Mammary epithelial cell (primary cell): ENCODE results near the gene ISG15.
A peak's percentile ranks its signal among the peaks of the same experiment; 100 is the strongest.

ENCODE experiments used
- EZH2 ChIP-seq: IDR thresholded peaks from 2 replicates; pipeline ENCODE4 v1.6.1; 2012; ENCODE audit warnings: low read length, inconsistent platforms, borderline replicate concordance
- TF ChIP-seq, protein P1 (sequence below), 2 donors: IDR thresholded peaks in 1 of 2; conservative IDR thresholded peaks in 1 of 2; 2 replicates each; pipeline ENCODE4 v1.5.1; 2011 to 2012; ENCODE audit warnings: inconsistent platforms in 2 of 2, low read length in 2 of 2, mild to moderate bottlenecking in 2 of 2, control low read depth in 1 of 2, low read depth in 1 of 2; ENCODE audit not compliant: insufficient read depth in 1 of 2; ENCODE audit errors: extremely low read depth in 1 of 2

DNA sequence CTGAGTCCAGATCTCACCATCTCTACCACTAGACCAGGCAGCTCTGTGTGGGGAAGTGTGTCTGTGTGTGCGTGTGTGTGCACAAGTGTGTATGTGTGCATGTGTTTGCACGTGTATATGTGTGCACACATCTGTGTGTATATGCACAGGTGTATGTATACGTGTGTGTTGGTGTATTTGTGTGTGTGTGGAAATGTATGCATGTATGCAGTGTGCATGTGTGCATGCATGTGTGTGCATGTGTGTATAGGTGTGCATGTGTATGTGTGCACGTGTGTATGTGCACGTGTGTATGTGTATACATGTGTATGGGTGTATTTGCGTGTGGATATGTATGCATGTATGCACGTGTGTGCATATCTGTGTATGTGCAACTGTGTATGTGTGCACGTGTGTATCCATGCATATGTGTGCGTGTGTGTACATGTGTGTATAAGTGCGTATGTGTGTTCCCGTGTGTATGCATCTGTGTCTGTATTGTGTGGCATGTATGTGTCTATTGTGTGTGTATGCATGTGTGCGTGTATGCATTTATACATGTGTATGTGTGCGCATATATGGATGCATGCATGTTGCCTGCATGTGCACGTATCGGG is 43.9 kb upstream of the ISG15 start:
- TF ChIP-seq, protein P1, sequence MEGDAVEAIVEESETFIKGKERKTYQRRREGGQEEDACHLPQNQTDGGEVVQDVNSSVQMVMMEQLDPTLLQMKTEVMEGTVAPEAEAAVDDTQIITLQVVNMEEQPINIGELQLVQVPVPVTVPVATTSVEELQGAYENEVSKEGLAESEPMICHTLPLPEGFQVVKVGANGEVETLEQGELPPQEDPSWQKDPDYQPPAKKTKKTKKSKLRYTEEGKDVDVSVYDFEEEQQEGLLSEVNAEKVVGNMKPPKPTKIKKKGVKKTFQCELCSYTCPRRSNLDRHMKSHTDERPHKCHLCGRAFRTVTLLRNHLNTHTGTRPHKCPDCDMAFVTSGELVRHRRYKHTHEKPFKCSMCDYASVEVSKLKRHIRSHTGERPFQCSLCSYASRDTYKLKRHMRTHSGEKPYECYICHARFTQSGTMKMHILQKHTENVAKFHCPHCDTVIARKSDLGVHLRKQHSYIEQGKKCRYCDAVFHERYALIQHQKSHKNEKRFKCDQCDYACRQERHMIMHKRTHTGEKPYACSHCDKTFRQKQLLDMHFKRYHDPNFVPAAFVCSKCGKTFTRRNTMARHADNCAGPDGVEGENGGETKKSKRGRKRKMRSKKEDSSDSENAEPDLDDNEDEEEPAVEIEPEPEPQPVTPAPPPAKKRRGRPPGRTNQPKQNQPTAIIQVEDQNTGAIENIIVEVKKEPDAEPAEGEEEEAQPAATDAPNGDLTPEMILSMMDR (conservative IDR thresholded peaks at IDR 0.05 in 1 of 2, IDR thresholded peaks at IDR 0.05 in 1 of 2; ENCODE audit: extremely low read depth in 1 of 2, insufficient read depth in 1 of 2, low read depth in 1 of 2, low read length in 2 of 2) = no peak
- TF ChIP-seq EZH2 = peak; percentile 55
